Vagina (tissue), 2 donors: ENCODE measurements around the gene PARD3. TPM values are rescaled to one million over a fixed set of nuclear protein-coding genes. Genes with fewer than 3 reads are reported as not detected.

Experiments
- DNase-seq, 2 donors: peaks; one replicate each; pipeline ENCODE4 v3.0.0-alpha.2; 2017; ENCODE audit errors: extremely low spot score in 2 of 2
- H3K27ac ChIP-seq: fragments of 200-600 bp; sonication (generic); one replicate; pipeline ENCODE4 v1.5.1; 2019
- H3K27me3 ChIP-seq: fragments of 200-600 bp; sonication (generic); one replicate; pipeline ENCODE4 v1.5.1; 2019
- H3K36me3 ChIP-seq, 2 donors: fragments of 200-600 bp; sonication (generic); one replicate each; pipeline ENCODE4 v1.5.1; 2017 to 2019
- H3K4me1 ChIP-seq: fragments of 200-600 bp; sonication (generic); one replicate; pipeline ENCODE4 v1.5.1; 2019
- H3K4me3 ChIP-seq, 2 donors: fragments of 200-600 bp; sonication (generic); 1 replicate in 1 of 2; 2 replicates in 1 of 2; pipeline ENCODE4 v1.5.1; 2016 to 2019
- H3K9me3 ChIP-seq: fragments of 200-600 bp; sonication (generic); one replicate; pipeline ENCODE4 v1.5.1; 2019
- POLR2A ChIP-seq, 2 donors: fragments of 450-650 bp; IDR thresholded peaks; one replicate each; pipeline ENCODE4 v1.6.1; 2017; ENCODE audit warnings: antibody characterized with exemption in 2 of 2, mild to moderate bottlenecking in 2 of 2, moderate library complexity in 2 of 2
- POLR2AphosphoS5 ChIP-seq, 2 donors: sonication (generic); formaldehyde crosslinking; IDR thresholded peaks; one replicate each; pipeline ENCODE4 v1.9.0; 2017; ENCODE audit warnings: antibody characterized with exemption in 2 of 2, mild to moderate bottlenecking in 2 of 2, low read depth in 1 of 2; ENCODE audit not compliant: insufficient read depth in 1 of 2
- intact Hi-C: fragments of 100-400 bp; cut with DNase I; formaldehyde crosslinking; loops from one replicate; pipeline ENCODE4 v1.15.1; 2023
- total RNA-seq: library from RNA; depleted of rRNA; stranded (reverse); fragments of >200 nt; gene quantifications from one replicate; pipeline ENCODE4 v1.2.3, GENCODE V29; 2016
- TF ChIP-seq, protein P1 (sequence below), 3 experiments: fragments of 450-650 bp in 2 of 3; fragments of 200-600 bp in 1 of 3; sonication (generic) in 1 of 3; IDR thresholded peaks; one replicate each; pipeline ENCODE4 v1.5.1; 2017 to 2019; ENCODE audit warnings: antibody characterized with exemption in 3 of 3, mild to moderate bottlenecking in 2 of 3, moderate library complexity in 2 of 3

Gene PARD3
- total RNA-seq, 1 donor from 2014 or later, result 95.5 TPM

DNA sequence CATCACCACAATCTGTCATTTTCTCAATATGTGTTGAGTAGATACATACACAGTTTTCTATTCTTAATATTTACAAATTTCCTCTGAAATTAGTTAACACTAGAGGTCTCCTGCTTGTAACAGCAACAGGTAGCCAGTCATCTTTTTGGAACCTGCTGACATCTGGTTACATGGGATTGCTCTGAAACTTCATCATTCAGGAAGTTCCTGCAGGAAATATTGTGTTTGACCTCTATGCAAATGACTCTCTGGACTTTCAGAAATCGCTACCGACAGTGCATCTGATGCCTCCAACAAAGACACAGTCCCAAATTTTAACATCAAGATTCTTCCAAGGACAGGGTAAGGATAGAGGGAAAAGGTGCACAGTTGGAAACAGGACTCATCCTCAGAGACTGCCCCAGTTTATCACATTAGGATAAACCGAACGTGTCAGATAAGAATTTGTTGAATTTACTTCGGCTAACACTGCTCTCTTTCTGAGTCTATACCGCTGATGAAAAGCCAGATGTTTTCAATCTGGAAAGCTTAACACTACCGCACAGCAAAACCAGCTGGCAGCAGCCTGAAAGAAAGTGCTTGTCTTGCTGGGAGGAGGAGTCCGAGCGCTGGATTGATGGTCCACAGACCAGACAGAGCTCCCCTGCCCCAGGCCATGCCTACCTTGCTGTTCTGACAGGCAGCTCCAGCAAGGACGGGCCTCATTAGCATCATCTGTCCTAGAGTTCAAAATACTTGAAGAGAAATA is 633.4 kb downstream of the PARD3 start:
- no peak for DNase-seq
- Histone ChIP-seq H3K27me3 (no peaks in the 10 kb centered on the region), H3K4me3 (no peak overlapping the region), H3K4me1 (no peaks in the 10 kb centered on the region), H3K36me3 (no peaks in the 10 kb centered on the region), H3K9me3 (no peaks in the 10 kb centered on the region), H3K27ac (no peak overlapping the region)
- no peak for TF ChIP-seq POLR2AphosphoS5 (IDR thresholded peaks at IDR 0.05; ENCODE audit: insufficient read depth in 1 of 2, low read depth in 1 of 2)
- no peak for TF ChIP-seq POLR2A (IDR thresholded peaks at IDR 0.05)
- TF ChIP-seq, protein P1, sequence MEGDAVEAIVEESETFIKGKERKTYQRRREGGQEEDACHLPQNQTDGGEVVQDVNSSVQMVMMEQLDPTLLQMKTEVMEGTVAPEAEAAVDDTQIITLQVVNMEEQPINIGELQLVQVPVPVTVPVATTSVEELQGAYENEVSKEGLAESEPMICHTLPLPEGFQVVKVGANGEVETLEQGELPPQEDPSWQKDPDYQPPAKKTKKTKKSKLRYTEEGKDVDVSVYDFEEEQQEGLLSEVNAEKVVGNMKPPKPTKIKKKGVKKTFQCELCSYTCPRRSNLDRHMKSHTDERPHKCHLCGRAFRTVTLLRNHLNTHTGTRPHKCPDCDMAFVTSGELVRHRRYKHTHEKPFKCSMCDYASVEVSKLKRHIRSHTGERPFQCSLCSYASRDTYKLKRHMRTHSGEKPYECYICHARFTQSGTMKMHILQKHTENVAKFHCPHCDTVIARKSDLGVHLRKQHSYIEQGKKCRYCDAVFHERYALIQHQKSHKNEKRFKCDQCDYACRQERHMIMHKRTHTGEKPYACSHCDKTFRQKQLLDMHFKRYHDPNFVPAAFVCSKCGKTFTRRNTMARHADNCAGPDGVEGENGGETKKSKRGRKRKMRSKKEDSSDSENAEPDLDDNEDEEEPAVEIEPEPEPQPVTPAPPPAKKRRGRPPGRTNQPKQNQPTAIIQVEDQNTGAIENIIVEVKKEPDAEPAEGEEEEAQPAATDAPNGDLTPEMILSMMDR (IDR thresholded peaks at IDR 0.05), result no peak
- intact Hi-C loops, result no loop called here

GRCh38 chr10:34180749-34181148 is 634.3 kb downstream of the PARD3 start:
- Histone ChIP-seq H3K4me1 (no peaks in the 10 kb centered on the region), H3K27me3 (no peaks in the 10 kb centered on the region), H3K27ac (no peak overlapping the region), H3K9me3 (no peaks in the 10 kb centered on the region), H3K4me3 (no peak overlapping the region), H3K36me3 (no peaks in the 10 kb centered on the region)
- TF ChIP-seq POLR2AphosphoS5 (IDR thresholded peaks at IDR 0.05; ENCODE audit: insufficient read depth in 1 of 2, low read depth in 1 of 2) (no peak), POLR2A (IDR thresholded peaks at IDR 0.05) (no peak)
- TF ChIP-seq, protein P1 (IDR thresholded peaks at IDR 0.05), result no peak
- DNase-seq, result no peak
- intact Hi-C loops, result no loop called here

- DNase-seq, result no peak
- no peaks in the 10 kb centered on the region for H3K9me3 ChIP-seq
- TF ChIP-seq POLR2AphosphoS5 (IDR thresholded peaks at IDR 0.05; ENCODE audit: insufficient read depth in 1 of 2, low read depth in 1 of 2) (no peak), POLR2A (IDR thresholded peaks at IDR 0.05) (no peak)
- TF ChIP-seq, protein P1 (IDR thresholded peaks at IDR 0.05), result no peak
- no peak overlapping the region for H3K4me3 ChIP-seq
- H3K36me3 ChIP-seq, result no peaks in the 10 kb centered on the region
- no peaks in the 10 kb centered on the region for H3K4me1 ChIP-seq
- H3K27me3 ChIP-seq, result no peaks in the 10 kb centered on the region
- intact Hi-C loops, result no loop called here
- no peak overlapping the region for H3K27ac ChIP-seq
Observed at GRCh38 chr10:34179280-34179679, 635.8 kb downstream of the PARD3 start.

GRCh38 chr10:34178756-34179155 is 636.3 kb downstream of the PARD3 start:
- Histone ChIP-seq H3K4me1 (no peaks in the 10 kb centered on the region), H3K36me3 (no peaks in the 10 kb centered on the region), H3K27me3 (no peaks in the 10 kb centered on the region), H3K9me3 (no peaks in the 10 kb centered on the region), H3K4me3 (no peak overlapping the region), H3K27ac (no peak overlapping the region)
- intact Hi-C loops, result no loop called here
- no peak for TF ChIP-seq POLR2AphosphoS5 (IDR thresholded peaks at IDR 0.05; ENCODE audit: insufficient read depth in 1 of 2, low read depth in 1 of 2)
- TF ChIP-seq POLR2A (IDR thresholded peaks at IDR 0.05), result no peak
- TF ChIP-seq, protein P1 (IDR thresholded peaks at IDR 0.05), result no peak
- DNase-seq, result no peak

DNA sequence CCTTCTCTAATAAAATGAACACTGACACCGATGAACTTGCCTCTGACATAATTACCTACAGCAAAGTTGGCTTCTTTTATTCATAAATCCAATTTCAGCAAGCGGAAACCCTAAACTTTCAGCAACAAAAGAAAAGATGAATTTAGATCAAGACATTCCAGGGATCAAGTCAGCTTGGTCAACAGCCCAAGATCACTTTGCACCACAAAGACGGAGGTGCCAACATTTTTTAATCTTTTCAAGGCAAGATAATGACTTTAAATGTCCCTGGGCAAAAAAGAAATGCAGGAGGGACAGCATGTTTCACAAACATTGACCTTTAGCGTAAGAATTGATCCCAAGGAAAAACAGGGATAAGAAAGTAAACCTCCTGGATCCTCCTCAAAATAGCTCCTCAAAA is 636.9 kb downstream of the PARD3 start:
- Histone ChIP-seq H3K36me3 (no peaks in the 10 kb centered on the region), H3K27ac (no peak overlapping the region), H3K9me3 (no peaks in the 10 kb centered on the region), H3K4me3 (no peak overlapping the region), H3K4me1 (no peaks in the 10 kb centered on the region), H3K27me3 (no peaks in the 10 kb centered on the region)
- TF ChIP-seq POLR2A (IDR thresholded peaks at IDR 0.05) (no peak), POLR2AphosphoS5 (IDR thresholded peaks at IDR 0.05; ENCODE audit: insufficient read depth in 1 of 2, low read depth in 1 of 2) (no peak)
- TF ChIP-seq, protein P1 (IDR thresholded peaks at IDR 0.05), result no peak
- no peak for DNase-seq
- intact Hi-C loops, result no loop called here
